GM18507 (cell line): ENCODE results near the gene UCMA.
"Not testable (repeated sequence)": the region's sequence is repeated elsewhere in the genome, so short reads cannot be mapped to it uniquely, and the experiment has no call there.

Source experiments
- DNase-seq: peaks from one replicate; pipeline ENCODE4 v3.0.0; 2011; ENCODE audit warnings: low read depth; ENCODE audit not compliant: insufficient read length; ENCODE audit errors: extremely low spot score
- FAIRE-seq: peaks from 2 replicates; lab custom pipeline; 2011; peaks lifted over from hg19 to GRCh38; lab: Jason Lieb, UNC

Gene UCMA

GRCh38 chr10:13236638-13237037 is 2.5 kb upstream of the UCMA start:
- DNase-seq (no peak), FAIRE-seq (no peak)

- DNase-seq, FAIRE-seq: not testable (repeated sequence)
Observed at GRCh38 chr10:13234736-13235135, 562 bp upstream of the UCMA start.

GRCh38 chr10:13233358-13233757 is 816 bp downstream of the UCMA start:
- no peak for FAIRE-seq

GRCh38 chr10:13231808-13232207 is 2.4 kb downstream of the UCMA start:
- FAIRE-seq (no peak), DNase-seq (no peak)

More at GRCh38 chr10:13233358-13233757, 816 bp downstream of the UCMA start:
- no peak for DNase-seq

GRCh38 chr10:13231190-13231589 is 3.0 kb downstream of the UCMA start:
- DNase-seq, result no peak
- FAIRE-seq, result no peak

GRCh38 chr10:13227031-13227430 is 7.1 kb downstream of the UCMA start:
- FAIRE-seq (no peak), DNase-seq (no peak)

- no peak for FAIRE-seq
- no peak for DNase-seq
Observed at GRCh38 chr10:13225601-13226000, 8.6 kb downstream of the UCMA start.

- FAIRE-seq (no peak), DNase-seq (no peak)
Observed at GRCh38 chr10:13224210-13224995, 9.8 kb downstream of the UCMA start.

- DNase-seq, result no peak
- no peak for FAIRE-seq
Observed at GRCh38 chr10:13223241-13223640, 10.9 kb downstream of the UCMA start.

- no peak for DNase-seq
- no peak for FAIRE-seq
Observed at GRCh38 chr10:13222566-13222965, 11.6 kb downstream of the UCMA start.

GRCh38 chr10:13222151-13222550 is 12.0 kb downstream of the UCMA start:
- FAIRE-seq, result no peak

GRCh38 chr10:13221572-13221971 is 12.6 kb downstream of the UCMA start:
- no peak for DNase-seq
- no peak for FAIRE-seq

More at GRCh38 chr10:13222151-13222550, 12.0 kb downstream of the UCMA start:
- no peak for DNase-seq

- peak; percentile 20 for DNase-seq
Observed at GRCh38 chr10:13219685-13220670, 14.2 kb downstream of the UCMA start.

GRCh38 chr10:13218878-13219277 is 15.3 kb downstream of the UCMA start:
- no peak for FAIRE-seq
- DNase-seq, result no peak

More at GRCh38 chr10:13219685-13220670, 14.2 kb downstream of the UCMA start:
- peak; percentile 38 for FAIRE-seq

- DNase-seq (no peak), FAIRE-seq (no peak)
Observed at GRCh38 chr10:13213163-13213562, 21.0 kb downstream of the UCMA start.

- no peak for DNase-seq
- FAIRE-seq, result peak; percentile 36
Observed at GRCh38 chr10:13206546-13207443, 27.4 kb downstream of the UCMA start.

- no peak for FAIRE-seq
- no peak for DNase-seq
Observed at GRCh38 chr10:13206091-13206490, 28.1 kb downstream of the UCMA start.

GRCh38 chr10:13201132-13201531 is 33.0 kb downstream of the UCMA start:
- DNase-seq, result no peak

GRCh38 chr10:13195016-13195415 is 39.2 kb downstream of the UCMA start:
- no peak for FAIRE-seq
- no peak for DNase-seq

More at GRCh38 chr10:13201132-13201531, 33.0 kb downstream of the UCMA start:
- FAIRE-seq, result no peak
